HepG2 (cell line): Measurements from ENCODE around the gene PTRHD1. TPM values are rescaled to one million over a fixed set of nuclear protein-coding genes. Genes with fewer than 3 reads are reported as not detected.

Source experiments
- ATAC-seq: fragments of 200-7000 bp; cut with Tn5 transposase; 3 replicates; pipeline ENCODE4 v1.9.1; 2020; ENCODE audit warnings: mild to moderate bottlenecking, moderate library complexity
- BruUV-seq: library from RNA; stranded (reverse); fragments of 400-500 nt; replicated peaks from 2 replicates; lab custom pipeline; 2021; lab: Mats Ljungman, UMichigan
- CTCF ChIA-PET: fragments of 300-600 bp; formaldehyde crosslinking; extraction: SDS; loops from one replicate; lab custom pipeline; 2021; ENCODE audit warnings: low total read pairs, inconsistent platforms, low intra/inter-chr PET ratio; lab: Yijun Ruan, JAX
- POLR2A ChIA-PET: fragments of 350-600 bp; sonication (Branson Sonifier 250); formaldehyde crosslinking; loops from one replicate; lab custom pipeline; 2020; ENCODE audit warnings: antibody characterized with exemption, inconsistent platforms; lab: Yijun Ruan, JAX
- DNase-seq: peaks from one replicate; pipeline ENCODE4 v3.0.0-alpha.2; 2015; ENCODE audit warnings: low spot score
- FAIRE-seq: peaks from 3 replicates; lab custom pipeline; 2011; peaks lifted over from hg19 to GRCh38; lab: Jason Lieb, UNC
- H2AFZ ChIP-seq: one replicate; pipeline ENCODE4 v1.6.1; 2011; ENCODE audit warnings: low read length, inconsistent platforms
- H3K27ac ChIP-seq: fragments of 300-600 bp; 3 replicates; pipeline ENCODE4 v1.8.0; 2011; ENCODE audit warnings: mixed run types, mild to moderate bottlenecking, mixed read lengths, low read length, inconsistent platforms; ENCODE audit not compliant: insufficient read depth; ENCODE audit errors: extremely low read length
- H3K27me3 ChIP-seq, 2 experiments: fragments of 200-600 bp in 1 of 2; 2 replicates in 1 of 2; 3 replicates in 1 of 2; pipeline versions ENCODE4 v1.6.0 to v1.8.0; 2011; ENCODE audit warnings: low read length in 2 of 2, mild to moderate bottlenecking in 2 of 2, moderate library complexity in 2 of 2, inconsistent platforms in 1 of 2; ENCODE audit not compliant: insufficient read depth in 2 of 2, control insufficient read depth in 1 of 2
- H3K36me3 ChIP-seq, 2 experiments: fragments of 200-600 bp in 1 of 2; replicated peaks in 1 of 2; 2 replicates in 1 of 2; 3 replicates in 1 of 2; pipeline versions ENCODE4 v1.5.1 to v1.8.0; 2011; ENCODE audit warnings: low read length in 2 of 2, inconsistent platforms in 1 of 2; ENCODE audit not compliant: insufficient read depth in 2 of 2, control insufficient read depth in 1 of 2
- H3K4me1 ChIP-seq: 2 replicates; pipeline ENCODE4 v1.5.1; 2012; ENCODE audit warnings: low read length, inconsistent platforms; ENCODE audit not compliant: insufficient read depth
- H3K4me2 ChIP-seq: 2 replicates; pipeline ENCODE4 v1.6.0; 2011; ENCODE audit warnings: low read depth, low read length, inconsistent platforms
- H3K4me3 ChIP-seq, 3 experiments: fragments of 200-600 bp in 1 of 3; sonication (generic), shearing (Covaris generic) in 1 of 3; replicated peaks in 1 of 3; 2 replicates each; pipeline ENCODE4 v1.5.1; 2011 to 2016; ENCODE audit warnings: low read length in 3 of 3, inconsistent platforms in 2 of 3, low read depth in 2 of 3, mild to moderate bottlenecking in 2 of 3, control low read depth in 1 of 3, mixed read lengths in 1 of 3; ENCODE audit not compliant: insufficient read depth in 1 of 3
- H3K79me2 ChIP-seq: one replicate; pipeline ENCODE4 v1.6.1; 2011; ENCODE audit warnings: low read length, inconsistent platforms; ENCODE audit not compliant: insufficient read depth
- H3K9ac ChIP-seq: 2 replicates; pipeline ENCODE4 v1.6.0; 2011; ENCODE audit warnings: mild to moderate bottlenecking, low read depth, low read length, inconsistent platforms; ENCODE audit not compliant: insufficient read depth
- H3K9me3 ChIP-seq: 2 replicates; pipeline ENCODE4 v1.5.1; 2012; ENCODE audit warnings: mild to moderate bottlenecking, low read length
- H4K20me1 ChIP-seq: 2 replicates; pipeline ENCODE4 v1.6.0; 2011; ENCODE audit warnings: inconsistent platforms, mild to moderate bottlenecking, low read length, moderate library complexity; ENCODE audit not compliant: insufficient read depth
- TGIF2 ChIP-seq: IDR thresholded peaks from 2 replicates; pipeline ENCODE4 v1.6.1; 2016; ENCODE audit warnings: control low read depth, missing compliant biosample characterization
- ZNF207 ChIP-seq: fragments of 450-650 bp; IDR thresholded peaks from 2 replicates; pipeline ENCODE4 v1.6.1; 2016; ENCODE audit warnings: antibody characterized with exemption, borderline replicate concordance
- ZNF296 ChIP-seq: sonication (generic); formaldehyde crosslinking; conservative IDR thresholded peaks from 2 replicates; pipeline ENCODE4 v1.5.0; 2020; ENCODE audit warnings: mild to moderate bottlenecking, missing genetic modification reagents
- ZNF652 ChIP-seq: IDR thresholded peaks from 2 replicates; pipeline ENCODE4 v1.6.1; 2016; ENCODE audit warnings: low read depth, borderline replicate concordance
- WGBS: methylation state at CpG from one replicate; pipeline ENCODE4 v1.1.6; 2017; ENCODE audit warnings: low lambda C conversion rate; 5-methylcytosine and 5-hydroxymethylcytosine counted together
- in situ Hi-C: cut with HindIII; loops from 2 replicates; pipeline ENCODE4 v1.10.0; 2017; ENCODE audit warnings: low pct_unique_long_range_greater_than_20kb; ENCODE audit not compliant: extremely low pct_ligation_motif_present
- intact Hi-C: fragments of 100-400 bp; cut with micrococcal nuclease; formaldehyde crosslinking; loops from one replicate; pipeline ENCODE4 v1.10.0; 2022; ENCODE audit not compliant: unreplicated experiment
- polyA plus RNA-seq, 8 experiments: library from polyadenylated mRNA; depleted of rRNA in 3 of 8; stranded (reverse) in 7 of 8; unstranded in 1 of 8; fragments of >200 nt; fragmentation: Illumina TruSeq in 4 of 8; extraction: Trizol in 4 of 8; gene quantifications; 2 replicates each; pipeline versions ENCODE4 v1.2.1 to v1.2.3, GENCODE V29; 2011 to 2016; ENCODE audit warnings: low read depth in 4 of 8, missing spikeins in 1 of 8, mixed read lengths in 1 of 8; ENCODE audit not compliant: insufficient read depth in 1 of 8
- total RNA-seq, 5 experiments: library from RNA; depleted of rRNA; stranded (reverse); fragments of >200 nt; fragmentation: Illumina TruSeq; extraction: Trizol; gene quantifications; 2 replicates each; pipeline ENCODE4 v1.2.3, GENCODE V29; 2016; ENCODE audit warnings: low read depth in 1 of 5
- TF ChIP-seq, protein P1 (sequence below): sonication (generic); formaldehyde crosslinking; IDR thresholded peaks from 2 replicates; pipeline ENCODE4 v1.4.0; 2020; ENCODE audit warnings: mild to moderate bottlenecking, missing genetic modification reagents
- TF ChIP-seq, protein P2 (sequence below): sonication (generic); formaldehyde crosslinking; IDR thresholded peaks from 2 replicates; pipeline ENCODE4 v1.4.0; 2020; ENCODE audit warnings: missing genetic modification reagents, borderline replicate concordance
- TF ChIP-seq, protein P3 (sequence below): IDR thresholded peaks from 2 replicates; pipeline ENCODE4 v1.6.1; 2018; ENCODE audit warnings: missing genetic modification reagents, mild to moderate bottlenecking, missing compliant biosample characterization
- TF ChIP-seq, protein P4 (sequence below): sonication (generic); formaldehyde crosslinking; IDR thresholded peaks from 2 replicates; pipeline ENCODE4 v1.4.0; 2020; ENCODE audit warnings: mild to moderate bottlenecking, missing genetic modification reagents

The PTRHD1 gene
- total and polyA plus RNA-seq, 2 of the 13 experiments (the other 11 are each of a cell fraction or from before 2014, with no cell fraction given), result 72.6 to 90.8 TPM

DNA sequence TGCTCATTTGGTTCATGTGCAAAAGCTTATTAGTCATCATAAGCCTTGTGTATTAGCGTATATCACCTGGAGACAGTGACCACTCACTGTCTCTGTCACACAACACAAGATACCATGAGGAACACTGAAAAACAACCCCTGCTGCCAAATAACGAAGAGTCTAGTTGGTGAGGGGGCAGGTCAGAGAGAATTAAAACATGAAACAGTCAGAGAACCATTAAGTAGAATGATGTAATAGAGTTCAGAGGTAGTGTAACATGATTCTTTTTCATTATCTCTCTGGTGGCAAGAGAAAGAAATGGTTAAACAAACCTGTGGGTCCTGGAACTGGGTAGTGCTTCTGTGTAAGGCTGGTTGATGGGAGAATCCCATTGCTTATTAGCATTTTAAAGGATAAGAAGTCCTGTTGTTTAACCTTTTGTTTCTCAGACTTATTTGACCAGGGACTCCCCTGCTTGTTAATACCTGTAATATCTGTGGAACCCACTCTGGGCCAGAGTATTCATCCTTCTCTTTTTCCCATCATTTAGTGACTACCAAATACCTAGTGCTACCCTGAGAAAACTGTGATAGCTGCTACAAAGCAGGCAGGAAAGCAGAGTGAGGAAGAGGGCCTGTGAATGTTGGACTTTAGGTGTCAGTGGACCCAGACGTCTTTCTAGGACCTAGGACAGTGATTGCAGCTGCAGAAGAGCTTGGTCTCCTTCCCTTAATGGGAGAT, 38.0 kb downstream of the PTRHD1 start:
- no peak for ATAC-seq
- peaks cover 15% of the 10 kb centered on the region for H3K4me1 ChIP-seq
- in situ Hi-C loops, result no loop called here

DNA sequence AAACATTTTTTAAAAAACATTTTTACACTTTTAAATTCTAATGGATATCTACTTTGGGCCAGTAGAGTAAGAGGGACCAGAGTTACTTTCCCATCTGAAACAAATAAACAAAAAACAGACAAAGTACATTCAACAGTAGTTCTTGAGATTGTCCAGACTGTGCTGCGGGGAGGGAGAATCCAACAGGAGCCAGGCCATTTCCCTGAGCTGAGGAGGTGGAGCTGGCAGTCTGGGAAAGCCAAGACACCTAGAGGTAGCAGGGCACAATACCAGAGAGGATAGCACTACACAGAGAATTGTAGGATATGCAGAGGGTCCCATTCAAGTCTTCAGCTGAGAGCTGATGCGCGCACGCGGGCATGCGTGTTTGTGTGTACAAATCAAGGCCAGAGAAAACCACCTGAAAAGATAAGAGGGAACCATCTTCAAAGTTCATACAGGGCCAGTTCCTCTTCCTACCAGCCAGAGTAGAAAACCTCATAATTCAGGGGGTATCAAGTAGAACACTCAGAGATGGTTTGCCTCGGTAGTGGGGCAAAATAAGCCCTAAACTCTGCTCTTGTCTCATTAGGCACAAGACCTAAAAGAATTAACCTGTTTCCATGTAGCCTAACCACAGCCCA, 44.0 kb downstream of the PTRHD1 start:
- Histone ChIP-seq H3K4me2 (no peak overlapping the region), H3K27me3 (no peaks in the 10 kb centered on the region), H4K20me1 (no peaks in the 10 kb centered on the region), H3K9ac (no peak overlapping the region), H3K4me1 (peaks cover 3% of the 10 kb centered on the region), H2AFZ (no peak overlapping the region), H3K4me3 (no peak overlapping the region), H3K9me3 (no peaks in the 10 kb centered on the region), H3K36me3 (peaks cover 0 to 4% of the 10 kb centered on the region in 2 experiments; a peak in 2 of 5 replicates), H3K27ac (no peak overlapping the region), H3K79me2 (no peaks in the 10 kb centered on the region)
- no TSS peak for BruUV-seq
- CTCF ChIA-PET, result no interaction called here
- 87% methylated on average over 7 of the region's 7 CpGs for WGBS
- FAIRE-seq (no peak), ATAC-seq (no peak; the same call in 2 of the 3 replicates), DNase-seq (no peak)
- POLR2A ChIA-PET, result no interaction called here
- in situ Hi-C loops (no loop called here), intact Hi-C loops (no loop called here)
- TF ChIP-seq, protein P1, sequence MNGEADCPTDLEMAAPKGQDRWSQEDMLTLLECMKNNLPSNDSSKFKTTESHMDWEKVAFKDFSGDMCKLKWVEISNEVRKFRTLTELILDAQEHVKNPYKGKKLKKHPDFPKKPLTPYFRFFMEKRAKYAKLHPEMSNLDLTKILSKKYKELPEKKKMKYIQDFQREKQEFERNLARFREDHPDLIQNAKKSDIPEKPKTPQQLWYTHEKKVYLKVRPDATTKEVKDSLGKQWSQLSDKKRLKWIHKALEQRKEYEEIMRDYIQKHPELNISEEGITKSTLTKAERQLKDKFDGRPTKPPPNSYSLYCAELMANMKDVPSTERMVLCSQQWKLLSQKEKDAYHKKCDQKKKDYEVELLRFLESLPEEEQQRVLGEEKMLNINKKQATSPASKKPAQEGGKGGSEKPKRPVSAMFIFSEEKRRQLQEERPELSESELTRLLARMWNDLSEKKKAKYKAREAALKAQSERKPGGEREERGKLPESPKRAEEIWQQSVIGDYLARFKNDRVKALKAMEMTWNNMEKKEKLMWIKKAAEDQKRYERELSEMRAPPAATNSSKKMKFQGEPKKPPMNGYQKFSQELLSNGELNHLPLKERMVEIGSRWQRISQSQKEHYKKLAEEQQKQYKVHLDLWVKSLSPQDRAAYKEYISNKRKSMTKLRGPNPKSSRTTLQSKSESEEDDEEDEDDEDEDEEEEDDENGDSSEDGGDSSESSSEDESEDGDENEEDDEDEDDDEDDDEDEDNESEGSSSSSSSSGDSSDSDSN (CRISPR knock-in tag), result no peak
- TF ChIP-seq, protein P2, sequence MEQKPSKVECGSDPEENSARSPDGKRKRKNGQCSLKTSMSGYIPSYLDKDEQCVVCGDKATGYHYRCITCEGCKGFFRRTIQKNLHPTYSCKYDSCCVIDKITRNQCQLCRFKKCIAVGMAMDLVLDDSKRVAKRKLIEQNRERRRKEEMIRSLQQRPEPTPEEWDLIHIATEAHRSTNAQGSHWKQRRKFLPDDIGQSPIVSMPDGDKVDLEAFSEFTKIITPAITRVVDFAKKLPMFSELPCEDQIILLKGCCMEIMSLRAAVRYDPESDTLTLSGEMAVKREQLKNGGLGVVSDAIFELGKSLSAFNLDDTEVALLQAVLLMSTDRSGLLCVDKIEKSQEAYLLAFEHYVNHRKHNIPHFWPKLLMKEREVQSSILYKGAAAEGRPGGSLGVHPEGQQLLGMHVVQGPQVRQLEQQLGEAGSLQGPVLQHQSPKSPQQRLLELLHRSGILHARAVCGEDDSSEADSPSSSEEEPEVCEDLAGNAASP (CRISPR knock-in tag), result no peak
- TF ChIP-seq, protein P3, sequence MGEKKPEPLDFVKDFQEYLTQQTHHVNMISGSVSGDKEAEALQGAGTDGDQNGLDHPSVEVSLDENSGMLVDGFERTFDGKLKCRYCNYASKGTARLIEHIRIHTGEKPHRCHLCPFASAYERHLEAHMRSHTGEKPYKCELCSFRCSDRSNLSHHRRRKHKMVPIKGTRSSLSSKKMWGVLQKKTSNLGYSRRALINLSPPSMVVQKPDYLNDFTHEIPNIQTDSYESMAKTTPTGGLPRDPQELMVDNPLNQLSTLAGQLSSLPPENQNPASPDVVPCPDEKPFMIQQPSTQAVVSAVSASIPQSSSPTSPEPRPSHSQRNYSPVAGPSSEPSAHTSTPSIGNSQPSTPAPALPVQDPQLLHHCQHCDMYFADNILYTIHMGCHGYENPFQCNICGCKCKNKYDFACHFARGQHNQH (CRISPR knock-in tag), result no peak
- TF ChIP-seq ZNF207, result no peak

More for the DNA sequence above, 38.0 kb downstream of the PTRHD1 start:
- Histone ChIP-seq H2AFZ (no peak overlapping the region), H3K4me2 (no peak overlapping the region), H4K20me1 (no peaks in the 10 kb centered on the region), H3K27ac (no peak overlapping the region), H3K27me3 (no peaks in the 10 kb centered on the region), H3K9me3 (no peaks in the 10 kb centered on the region), H3K79me2 (no peaks in the 10 kb centered on the region), H3K4me3 (no peak overlapping the region), H3K9ac (no peak overlapping the region), H3K36me3 (peaks cover 0 to 12% of the 10 kb centered on the region in 2 experiments; a peak in 2 of 5 replicates)
- no TSS peak for BruUV-seq
- ChIA-PET CTCF (no interaction called here), POLR2A (no interaction called here)
- intact Hi-C loops, result no loop called here
- TF ChIP-seq ZNF652 (CRISPR knock-in tag) (peak; percentile 70; the same call in 1 of the 2 replicates), ZNF296 (CRISPR knock-in tag) (no peak), TGIF2 (CRISPR knock-in tag) (no peak)
- TF ChIP-seq, protein P4, sequence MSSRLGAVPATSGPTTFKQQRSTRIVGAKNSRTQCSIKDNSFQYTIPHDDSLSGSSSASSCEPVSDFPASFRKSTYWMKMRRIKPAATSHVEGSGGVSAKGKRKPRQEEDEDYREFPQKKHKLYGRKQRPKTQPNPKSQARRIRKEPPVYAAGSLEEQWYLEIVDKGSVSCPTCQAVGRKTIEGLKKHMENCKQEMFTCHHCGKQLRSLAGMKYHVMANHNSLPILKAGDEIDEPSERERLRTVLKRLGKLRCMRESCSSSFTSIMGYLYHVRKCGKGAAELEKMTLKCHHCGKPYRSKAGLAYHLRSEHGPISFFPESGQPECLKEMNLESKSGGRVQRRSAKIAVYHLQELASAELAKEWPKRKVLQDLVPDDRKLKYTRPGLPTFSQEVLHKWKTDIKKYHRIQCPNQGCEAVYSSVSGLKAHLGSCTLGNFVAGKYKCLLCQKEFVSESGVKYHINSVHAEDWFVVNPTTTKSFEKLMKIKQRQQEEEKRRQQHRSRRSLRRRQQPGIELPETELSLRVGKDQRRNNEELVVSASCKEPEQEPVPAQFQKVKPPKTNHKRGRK (CRISPR knock-in tag), result no peak
- 87% methylated on average over 3 of the region's 3 CpGs for WGBS
- DNase-seq, result peak; percentile 9
- no peak for FAIRE-seq
